ENCODE results near the gene IRX4.

- TF ChIP-seq CTCF (IDR thresholded peaks at IDR 0.05) (no peak), POLR2A (IDR thresholded peaks at IDR 0.05) (no peak), POLR2AphosphoS5 (IDR thresholded peaks at IDR 0.05) (no peak), EP300 (IDR thresholded peaks at IDR 0.05) (no peak)
These were observed 6.7 kb downstream of the IRX4 start for GRCh38 chr5:1875843-1876659.
